Activated CD4-positive, alpha-beta T cell treated with anti-CD3 and anti-CD28 coated beads for 24 hours (primary cell): ENCODE data around the gene NAA35.

Source experiments
- DNase-seq, 2 donors: peaks; one replicate each; pipeline ENCODE4 v3.0.0-alpha.2; 2020; ENCODE audit warnings: low read depth in 2 of 2

Gene NAA35

GRCh38 chr9:86062845-86063693 lies 122.1 kb downstream of the NAA35 start:
- no peak for DNase-seq

- DNase-seq = no peak
Measured at GRCh38 chr9:86064220-86064619, 123.3 kb downstream of the NAA35 start.

GRCh38 chr9:86069206-86069869 lies 128.4 kb downstream of the NAA35 start:
- DNase-seq = no peak
